ENCODE data around the gene IL23R.

Gene IL23R

GRCh38 chr1:67273591-67273990, 107.3 kb downstream of the IL23R start:
- Histone ChIP-seq H2BK15ac (ENCODE audit: low read depth, poor library complexity, severe bottlenecking) (no peak overlapping the region), H3K4me3 (ENCODE audit: insufficient read depth in 1 of 2, low read depth in 1 of 2, low read length in 2 of 2) (no peak overlapping the region), H3K79me1 (replicated peaks; ENCODE audit: low read length, poor library complexity, severe bottlenecking) (no peaks in the 10 kb centered on the region), H2AFZ (ENCODE audit: low read depth, low read length) (no peak overlapping the region), H3K9ac (ENCODE audit: low read length) (no peak overlapping the region), H2BK5ac (ENCODE audit: low read depth, low read length, poor library complexity, severe bottlenecking) (no peak overlapping the region), H3K27ac (ENCODE audit: low read length, poor library complexity, severe bottlenecking) (no peak overlapping the region), H3K4me2 (ENCODE audit: low read length, poor library complexity, severe bottlenecking) (no peak overlapping the region), H3K4ac (ENCODE audit: low read depth in 1 of 2, low read length in 2 of 2) (no peak overlapping the region), H3K14ac (ENCODE audit: low read length in 2 of 2) (no peak overlapping the region), H3K23ac (ENCODE audit: low read length in 2 of 2) (no peak overlapping the region), H3K27me3 (ENCODE audit: control insufficient read depth in 1 of 2, insufficient read depth in 1 of 2, low read length in 2 of 2) (no peaks in the 10 kb centered on the region), H2BK12ac (ENCODE audit: low read length in 2 of 2) (no peak overlapping the region), H3K9me3 (ENCODE audit: control insufficient read depth, low read length) (peaks cover 18% of the 10 kb centered on the region), H2BK120ac (ENCODE audit: low read depth, low read length) (no peak overlapping the region), H4K8ac (ENCODE audit: low read length) (no peak overlapping the region), H3K4me1 (ENCODE audit: control insufficient read depth, insufficient read depth, low read depth, low read length) (no peaks in the 10 kb centered on the region), H2AK5ac (ENCODE audit: low read length, severe bottlenecking) (no peak overlapping the region), H4K91ac (ENCODE audit: low read length) (no peak overlapping the region), H3K18ac (ENCODE audit: low read depth in 1 of 2, low read length in 2 of 2) (no peak overlapping the region), H3K36me3 (ENCODE audit: control insufficient read depth in 1 of 2, insufficient read depth in 2 of 2, low read depth in 1 of 2, low read length in 2 of 2) (no peaks in the 10 kb centered on the region)
- DNase-seq: no peak
- 76% methylated on average over 3 of the region's 4 CpGs for WGBS

DNA sequence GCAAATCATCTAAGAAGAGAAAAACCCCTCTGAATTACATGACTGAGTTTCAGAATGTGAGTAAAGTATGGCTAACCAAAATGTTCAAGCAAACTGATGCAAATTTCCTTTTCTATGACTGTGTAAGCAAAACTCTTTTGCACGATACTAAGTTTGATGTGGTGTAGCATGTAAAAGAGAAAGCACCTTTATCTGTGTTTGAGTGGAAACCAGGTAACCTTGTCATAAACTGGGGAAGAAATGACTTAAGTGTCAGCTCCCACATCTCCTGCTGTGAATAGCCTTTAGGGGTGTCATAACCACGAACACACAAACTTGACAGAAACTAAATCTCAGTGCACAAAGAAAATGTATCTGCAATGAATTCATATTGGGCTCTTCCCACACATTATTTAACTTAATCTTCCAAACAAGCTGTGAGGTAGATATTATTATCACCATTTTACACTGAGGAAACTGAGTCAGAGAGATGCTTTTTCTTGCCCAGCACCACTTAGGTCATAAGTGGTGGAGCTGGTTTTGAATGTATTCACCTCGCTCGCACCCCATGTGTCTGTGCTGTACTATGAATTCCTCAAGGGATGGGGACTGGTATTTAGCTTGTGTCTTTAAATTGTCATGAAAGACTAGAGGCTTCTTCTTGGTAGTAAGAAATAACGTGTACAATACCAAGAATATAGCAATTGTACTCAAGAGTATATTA, 108.5 kb downstream of the IL23R start:
- H3K18ac ChIP-seq (ENCODE audit: low read depth in 1 of 2, low read length in 2 of 2): no peak overlapping the region
- WGBS: 68% methylated on average over 5 of the region's 5 CpGs
- no peak overlapping the region for H2AFZ ChIP-seq (ENCODE audit: low read depth, low read length)
- no peak overlapping the region for H3K4ac ChIP-seq (ENCODE audit: low read depth in 1 of 2, low read length in 2 of 2)
- no peak overlapping the region for H2BK12ac ChIP-seq (ENCODE audit: low read length in 2 of 2)
- no peak overlapping the region for H2BK15ac ChIP-seq (ENCODE audit: low read depth, poor library complexity, severe bottlenecking)
- no peak overlapping the region for H3K27ac ChIP-seq (ENCODE audit: low read length, poor library complexity, severe bottlenecking)
- no peak overlapping the region for H2BK120ac ChIP-seq (ENCODE audit: low read depth, low read length)
- no peaks in the 10 kb centered on the region for H3K4me1 ChIP-seq (ENCODE audit: control insufficient read depth, insufficient read depth, low read depth, low read length)
- H3K4me2 ChIP-seq (ENCODE audit: low read length, poor library complexity, severe bottlenecking): no peak overlapping the region
- no peak overlapping the region for H4K91ac ChIP-seq (ENCODE audit: low read length)
- H4K8ac ChIP-seq (ENCODE audit: low read length): no peak overlapping the region
- H2AK5ac ChIP-seq (ENCODE audit: low read length, severe bottlenecking): no peak overlapping the region
- H3K23ac ChIP-seq (ENCODE audit: low read length in 2 of 2): no peak overlapping the region
- peaks cover 18% of the 10 kb centered on the region for H3K9me3 ChIP-seq (ENCODE audit: control insufficient read depth, low read length)
- H3K4me3 ChIP-seq (ENCODE audit: insufficient read depth in 1 of 2, low read depth in 1 of 2, low read length in 2 of 2): no peak overlapping the region
- no peaks in the 10 kb centered on the region for H3K79me1 ChIP-seq (replicated peaks; ENCODE audit: low read length, poor library complexity, severe bottlenecking)
- H3K27me3 ChIP-seq (ENCODE audit: control insufficient read depth in 1 of 2, insufficient read depth in 1 of 2, low read length in 2 of 2): no peaks in the 10 kb centered on the region
- H2BK5ac ChIP-seq (ENCODE audit: low read depth, low read length, poor library complexity, severe bottlenecking): no peak overlapping the region
- H3K36me3 ChIP-seq (ENCODE audit: control insufficient read depth in 1 of 2, insufficient read depth in 2 of 2, low read depth in 1 of 2, low read length in 2 of 2): no peaks in the 10 kb centered on the region
- no peak overlapping the region for H3K14ac ChIP-seq (ENCODE audit: low read length in 2 of 2)
- H3K9ac ChIP-seq (ENCODE audit: low read length): no peak overlapping the region
- DNase-seq: no peak

- Histone ChIP-seq H2BK12ac (ENCODE audit: low read length in 2 of 2) (no peak overlapping the region), H3K4me2 (ENCODE audit: low read length, poor library complexity, severe bottlenecking) (no peak overlapping the region), H3K18ac (ENCODE audit: low read depth in 1 of 2, low read length in 2 of 2) (no peak overlapping the region), H3K36me3 (ENCODE audit: control insufficient read depth in 1 of 2, insufficient read depth in 2 of 2, low read depth in 1 of 2, low read length in 2 of 2) (no peaks in the 10 kb centered on the region), H2BK120ac (ENCODE audit: low read depth, low read length) (no peak overlapping the region), H3K4me1 (ENCODE audit: control insufficient read depth, insufficient read depth, low read depth, low read length) (no peaks in the 10 kb centered on the region), H4K8ac (ENCODE audit: low read length) (no peak overlapping the region), H3K14ac (ENCODE audit: low read length in 2 of 2) (no peak overlapping the region), H3K23ac (ENCODE audit: low read length in 2 of 2) (no peak overlapping the region), H2AK5ac (ENCODE audit: low read length, severe bottlenecking) (no peak overlapping the region), H3K27ac (ENCODE audit: low read length, poor library complexity, severe bottlenecking) (no peak overlapping the region), H3K79me1 (replicated peaks; ENCODE audit: low read length, poor library complexity, severe bottlenecking) (no peaks in the 10 kb centered on the region), H3K4ac (ENCODE audit: low read depth in 1 of 2, low read length in 2 of 2) (no peak overlapping the region), H3K4me3 (ENCODE audit: insufficient read depth in 1 of 2, low read depth in 1 of 2, low read length in 2 of 2) (no peak overlapping the region), H4K91ac (ENCODE audit: low read length) (no peak overlapping the region), H3K27me3 (ENCODE audit: control insufficient read depth in 1 of 2, insufficient read depth in 1 of 2, low read length in 2 of 2) (peaks cover 0 to 3% of the 10 kb centered on the region in 2 experiments), H3K9ac (ENCODE audit: low read length) (no peak overlapping the region), H2BK15ac (ENCODE audit: low read depth, poor library complexity, severe bottlenecking) (no peak overlapping the region), H2AFZ (ENCODE audit: low read depth, low read length) (no peak overlapping the region), H3K9me3 (ENCODE audit: control insufficient read depth, low read length) (no peaks in the 10 kb centered on the region), H2BK5ac (ENCODE audit: low read depth, low read length, poor library complexity, severe bottlenecking) (no peak overlapping the region)
- WGBS: 100% methylated on average over 3 of the region's 5 CpGs
- no peak for DNase-seq
Measured at GRCh38 chr1:67280696-67281095, 114.4 kb downstream of the IL23R start.

- no peaks in the 10 kb centered on the region for H3K36me3 ChIP-seq (ENCODE audit: control insufficient read depth in 1 of 2, insufficient read depth in 2 of 2, low read depth in 1 of 2, low read length in 2 of 2)
- no peak overlapping the region for H3K18ac ChIP-seq (ENCODE audit: low read depth in 1 of 2, low read length in 2 of 2)
- no peaks in the 10 kb centered on the region for H3K79me1 ChIP-seq (replicated peaks; ENCODE audit: low read length, poor library complexity, severe bottlenecking)
- no peak overlapping the region for H2BK5ac ChIP-seq (ENCODE audit: low read depth, low read length, poor library complexity, severe bottlenecking)
- H2AK5ac ChIP-seq (ENCODE audit: low read length, severe bottlenecking): no peak overlapping the region
- no peaks in the 10 kb centered on the region for H3K4me1 ChIP-seq (ENCODE audit: control insufficient read depth, insufficient read depth, low read depth, low read length)
- no peak overlapping the region for H2AFZ ChIP-seq (ENCODE audit: low read depth, low read length)
- no peak overlapping the region for H3K23ac ChIP-seq (ENCODE audit: low read length in 2 of 2)
- 83% methylated on average over 2 of the region's 3 CpGs for WGBS
- H3K9me3 ChIP-seq (ENCODE audit: control insufficient read depth, low read length): no peaks in the 10 kb centered on the region
- no peak overlapping the region for H4K91ac ChIP-seq (ENCODE audit: low read length)
- H4K8ac ChIP-seq (ENCODE audit: low read length): no peak overlapping the region
- H3K27me3 ChIP-seq (ENCODE audit: control insufficient read depth in 1 of 2, insufficient read depth in 1 of 2, low read length in 2 of 2): peaks cover 0 to 3% of the 10 kb centered on the region in 2 experiments
- no peak overlapping the region for H3K4ac ChIP-seq (ENCODE audit: low read depth in 1 of 2, low read length in 2 of 2)
- DNase-seq: no peak
- no peak overlapping the region for H3K9ac ChIP-seq (ENCODE audit: low read length)
- no peak overlapping the region for H2BK15ac ChIP-seq (ENCODE audit: low read depth, poor library complexity, severe bottlenecking)
- no peak overlapping the region for H3K27ac ChIP-seq (ENCODE audit: low read length, poor library complexity, severe bottlenecking)
- no peak overlapping the region for H3K4me2 ChIP-seq (ENCODE audit: low read length, poor library complexity, severe bottlenecking)
- no peak overlapping the region for H3K4me3 ChIP-seq (ENCODE audit: insufficient read depth in 1 of 2, low read depth in 1 of 2, low read length in 2 of 2)
- no peak overlapping the region for H2BK12ac ChIP-seq (ENCODE audit: low read length in 2 of 2)
- no peak overlapping the region for H2BK120ac ChIP-seq (ENCODE audit: low read depth, low read length)
- H3K14ac ChIP-seq (ENCODE audit: low read length in 2 of 2): no peak overlapping the region
Measured at GRCh38 chr1:67281244-67281643, 115.0 kb downstream of the IL23R start.

All from mesenchymal stem cell (in vitro differentiated cells and primary cell).